Keratinocyte (primary cell): ENCODE data around the gene GLI3.

Source experiments
- EZH2 ChIP-seq: IDR thresholded peaks from one replicate; pipeline ENCODE4 v1.6.1; 2012; ENCODE audit warnings: inconsistent platforms, mild to moderate bottlenecking, low read length, moderate library complexity
- TF ChIP-seq, protein P1 (sequence below), 3 experiments: IDR thresholded peaks in 1 of 3; conservative IDR thresholded peaks in 1 of 3; optimal IDR thresholded peaks in 1 of 3; 2 replicates in 2 of 3; 3 replicates in 1 of 3; pipeline versions ENCODE3 to v1.5.1; 2011; ENCODE audit warnings: low read length in 3 of 3, mild to moderate bottlenecking in 3 of 3, moderate library complexity in 2 of 3, control low read depth in 1 of 3, inconsistent platforms in 1 of 3; ENCODE audit not compliant: insufficient read depth in 2 of 3; ENCODE audit errors: extremely low read depth in 1 of 3

GRCh38 chr7:41977151-41977651 lies 259.8 kb downstream of the GLI3 start:
- TF ChIP-seq, protein P1, sequence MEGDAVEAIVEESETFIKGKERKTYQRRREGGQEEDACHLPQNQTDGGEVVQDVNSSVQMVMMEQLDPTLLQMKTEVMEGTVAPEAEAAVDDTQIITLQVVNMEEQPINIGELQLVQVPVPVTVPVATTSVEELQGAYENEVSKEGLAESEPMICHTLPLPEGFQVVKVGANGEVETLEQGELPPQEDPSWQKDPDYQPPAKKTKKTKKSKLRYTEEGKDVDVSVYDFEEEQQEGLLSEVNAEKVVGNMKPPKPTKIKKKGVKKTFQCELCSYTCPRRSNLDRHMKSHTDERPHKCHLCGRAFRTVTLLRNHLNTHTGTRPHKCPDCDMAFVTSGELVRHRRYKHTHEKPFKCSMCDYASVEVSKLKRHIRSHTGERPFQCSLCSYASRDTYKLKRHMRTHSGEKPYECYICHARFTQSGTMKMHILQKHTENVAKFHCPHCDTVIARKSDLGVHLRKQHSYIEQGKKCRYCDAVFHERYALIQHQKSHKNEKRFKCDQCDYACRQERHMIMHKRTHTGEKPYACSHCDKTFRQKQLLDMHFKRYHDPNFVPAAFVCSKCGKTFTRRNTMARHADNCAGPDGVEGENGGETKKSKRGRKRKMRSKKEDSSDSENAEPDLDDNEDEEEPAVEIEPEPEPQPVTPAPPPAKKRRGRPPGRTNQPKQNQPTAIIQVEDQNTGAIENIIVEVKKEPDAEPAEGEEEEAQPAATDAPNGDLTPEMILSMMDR (optimal IDR thresholded peaks at IDR 0.05 in 1 of 3, IDR thresholded peaks at IDR 0.05 in 1 of 3, conservative IDR thresholded peaks at IDR 0.05 in 1 of 3; ENCODE audit: extremely low read depth in 1 of 3, insufficient read depth in 2 of 3, low read length in 3 of 3), result peak; percentile 73 to 76 (median 74)
- TF ChIP-seq EZH2, result no peak
